SU-DHL-6 (cell line): ENCODE results near the gene CHST1.

Source experiments
- H2AFZ ChIP-seq: fragments of 200-600 bp; sonication (generic); 2 replicates; pipeline ENCODE4 v1.6.1; 2014; ENCODE audit warnings: low read depth, mild to moderate bottlenecking, moderate library complexity, mixed read lengths, antibody characterized with exemption, low read length; ENCODE audit not compliant: severe bottlenecking
- H3F3A ChIP-seq: fragments of 200-600 bp; shearing (Covaris generic); 2 replicates; pipeline ENCODE4 v1.6.0; 2016; ENCODE audit warnings: antibody characterized with exemption, mild to moderate bottlenecking; ENCODE audit not compliant: insufficient read depth
- H3K27ac ChIP-seq: fragments of 200-600 bp; sonication (generic); 2 replicates; pipeline ENCODE4 v1.5.1; 2016; ENCODE audit warnings: low read depth, mild to moderate bottlenecking, low read length, moderate library complexity, mixed read lengths
- H3K27me3 ChIP-seq: fragments of 200-600 bp; sonication (generic), shearing (Covaris generic); 2 replicates; pipeline ENCODE4 v1.6.0; 2014; ENCODE audit warnings: mild to moderate bottlenecking, low read length
- H3K36me3 ChIP-seq: fragments of 200-600 bp; sonication (generic); 2 replicates; pipeline ENCODE4 v1.6.1; 2014; ENCODE audit warnings: mild to moderate bottlenecking, low read length, mixed read lengths
- H3K4me2 ChIP-seq: fragments of 300-600, 200-600 bp; shearing (Covaris generic), sonication (generic); 2 replicates; pipeline ENCODE4 v1.6.0; 2014; ENCODE audit warnings: low read length, low read depth, mild to moderate bottlenecking; ENCODE audit not compliant: poor library complexity, severe bottlenecking
- H3K4me3 ChIP-seq: fragments of 200-600 bp; sonication (generic); 2 replicates; pipeline ENCODE4 v1.5.1; 2014; ENCODE audit warnings: antibody characterized with exemption, low read length, mild to moderate bottlenecking, mixed read lengths; ENCODE audit not compliant: insufficient read depth, poor library complexity, severe bottlenecking
- H3K79me2 ChIP-seq: fragments of 200-600 bp; sonication (generic); 2 replicates; pipeline ENCODE4 v1.6.1; 2014; ENCODE audit warnings: mild to moderate bottlenecking, low read length, moderate library complexity; ENCODE audit not compliant: insufficient read depth
- H3K9ac ChIP-seq: fragments of 200-600 bp; sonication (generic); 2 replicates; pipeline ENCODE4 v1.7.0; 2014; ENCODE audit warnings: mild to moderate bottlenecking, low read length
- H3K9me2 ChIP-seq: fragments of 200-600 bp; sonication (generic); replicated peaks from 2 replicates; pipeline ENCODE4 v1.6.1; 2014; ENCODE audit warnings: low read length; ENCODE audit not compliant: insufficient read depth
- H3K9me3 ChIP-seq: fragments of 200-600 bp; sonication (generic); 2 replicates; pipeline ENCODE4 v1.6.1; 2014; ENCODE audit warnings: low read length, mixed read lengths; ENCODE audit not compliant: insufficient read depth
- H4K20me1 ChIP-seq: fragments of 200-600 bp; sonication (generic); 2 replicates; pipeline ENCODE4 v1.6.1; 2014; ENCODE audit warnings: low read depth, mild to moderate bottlenecking, antibody characterized with exemption, low read length, moderate library complexity, mixed read lengths
- EZH2phosphoT487 ChIP-seq: fragments of 200-600 bp; sonication (generic), shearing (Covaris generic); conservative IDR thresholded peaks from 2 replicates; pipeline ENCODE4 v1.6.1; 2018; ENCODE audit warnings: mild to moderate bottlenecking, antibody characterized with exemption, low read length, moderate library complexity, mixed read lengths
- TF ChIP-seq, protein P1 (sequence below): fragments of 200-600 bp; sonication (generic); IDR thresholded peaks from one replicate; pipeline ENCODE4 v1.5.1; 2017; ENCODE audit warnings: antibody characterized with exemption, mild to moderate bottlenecking, low read length, moderate library complexity; ENCODE audit not compliant: insufficient read depth, poor library complexity, severe bottlenecking

Gene CHST1

GRCh38 chr11:45672593-45672992 is 7.2 kb upstream of the CHST1 start:
- Histone ChIP-seq H3F3A (no peaks in the 10 kb centered on the region), H3K36me3 (no peaks in the 10 kb centered on the region), H3K4me3 (no peak overlapping the region), H3K9ac (no peak overlapping the region), H3K4me2 (no peak overlapping the region), H3K27me3 (no peaks in the 10 kb centered on the region), H3K79me2 (no peaks in the 10 kb centered on the region), H3K9me2 (no peaks in the 10 kb centered on the region), H2AFZ (no peak overlapping the region), H4K20me1 (no peaks in the 10 kb centered on the region), H3K27ac (no peak overlapping the region), H3K9me3 (no peaks in the 10 kb centered on the region)
- TF ChIP-seq EZH2phosphoT487, result no peak
- TF ChIP-seq, protein P1, sequence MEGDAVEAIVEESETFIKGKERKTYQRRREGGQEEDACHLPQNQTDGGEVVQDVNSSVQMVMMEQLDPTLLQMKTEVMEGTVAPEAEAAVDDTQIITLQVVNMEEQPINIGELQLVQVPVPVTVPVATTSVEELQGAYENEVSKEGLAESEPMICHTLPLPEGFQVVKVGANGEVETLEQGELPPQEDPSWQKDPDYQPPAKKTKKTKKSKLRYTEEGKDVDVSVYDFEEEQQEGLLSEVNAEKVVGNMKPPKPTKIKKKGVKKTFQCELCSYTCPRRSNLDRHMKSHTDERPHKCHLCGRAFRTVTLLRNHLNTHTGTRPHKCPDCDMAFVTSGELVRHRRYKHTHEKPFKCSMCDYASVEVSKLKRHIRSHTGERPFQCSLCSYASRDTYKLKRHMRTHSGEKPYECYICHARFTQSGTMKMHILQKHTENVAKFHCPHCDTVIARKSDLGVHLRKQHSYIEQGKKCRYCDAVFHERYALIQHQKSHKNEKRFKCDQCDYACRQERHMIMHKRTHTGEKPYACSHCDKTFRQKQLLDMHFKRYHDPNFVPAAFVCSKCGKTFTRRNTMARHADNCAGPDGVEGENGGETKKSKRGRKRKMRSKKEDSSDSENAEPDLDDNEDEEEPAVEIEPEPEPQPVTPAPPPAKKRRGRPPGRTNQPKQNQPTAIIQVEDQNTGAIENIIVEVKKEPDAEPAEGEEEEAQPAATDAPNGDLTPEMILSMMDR, result no peak

DNA sequence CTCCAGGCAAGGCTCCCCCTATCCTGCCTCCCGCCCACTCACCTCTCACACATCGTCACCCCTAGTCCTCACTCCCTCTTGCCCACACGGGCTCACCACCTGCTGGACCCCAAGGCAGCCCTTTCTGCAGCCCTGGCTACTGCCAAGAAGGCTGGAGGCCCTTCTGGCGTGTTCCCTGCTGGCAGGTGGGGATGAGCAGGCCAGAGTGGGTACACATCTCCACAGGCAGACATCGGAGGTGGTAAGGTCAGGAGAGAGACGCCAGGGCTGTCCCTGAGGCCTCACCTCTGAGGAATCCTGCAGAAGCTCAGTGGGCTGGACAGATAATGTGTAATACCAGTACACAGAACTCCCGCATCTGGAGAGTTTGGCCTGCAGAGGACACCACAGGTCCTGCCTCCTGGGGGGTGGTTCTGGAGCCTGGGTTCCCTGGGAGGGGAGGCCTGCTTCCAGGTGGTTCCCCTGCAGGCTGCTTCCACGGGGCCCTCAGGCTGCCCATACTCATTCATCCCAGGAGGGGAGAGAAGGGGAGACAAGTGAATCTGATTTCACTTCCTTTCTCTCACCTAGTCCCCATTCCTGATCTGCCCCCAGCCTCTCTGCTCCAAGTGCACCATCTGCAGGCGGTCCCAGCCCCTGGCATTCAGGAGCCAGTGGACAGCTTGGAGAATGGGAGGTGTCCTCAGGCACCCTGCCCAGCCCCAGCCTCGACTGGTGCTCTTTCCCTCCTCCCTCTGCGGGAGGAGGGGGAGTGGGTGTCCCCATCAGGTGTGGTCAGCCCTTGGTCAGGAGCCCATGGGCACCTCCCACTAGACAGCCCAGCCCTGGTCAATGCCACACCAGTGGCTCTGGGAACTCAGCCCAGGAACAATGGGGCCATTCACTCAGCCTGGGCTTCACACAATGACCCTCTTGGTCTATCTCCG is 6.1 kb upstream of the CHST1 start:
- Histone ChIP-seq H3K9me3 (no peaks in the 10 kb centered on the region), H3K27me3 (no peaks in the 10 kb centered on the region), H3K4me2 (no peak overlapping the region), H3K79me2 (no peaks in the 10 kb centered on the region), H3K27ac (no peak overlapping the region), H3K4me3 (no peak overlapping the region), H3F3A (no peaks in the 10 kb centered on the region), H3K36me3 (no peaks in the 10 kb centered on the region), H2AFZ (no peak overlapping the region), H3K9me2 (no peaks in the 10 kb centered on the region), H4K20me1 (no peaks in the 10 kb centered on the region), H3K9ac (no peak overlapping the region)
- TF ChIP-seq, protein P1, result no peak
- TF ChIP-seq EZH2phosphoT487, result no peak

GRCh38 chr11:45670386-45671135 is 5.1 kb upstream of the CHST1 start:
- H3K9me2 ChIP-seq, result no peaks in the 10 kb centered on the region
- H3K4me2 ChIP-seq, result no peak overlapping the region
- no peak overlapping the region for H3K9ac ChIP-seq
- H3K4me3 ChIP-seq, result no peak overlapping the region
- H3K27me3 ChIP-seq, result no peaks in the 10 kb centered on the region
- H3K9me3 ChIP-seq, result no peaks in the 10 kb centered on the region
- H3K36me3 ChIP-seq, result no peaks in the 10 kb centered on the region
- no peaks in the 10 kb centered on the region for H3K79me2 ChIP-seq
- no peak overlapping the region for H3K27ac ChIP-seq
- H4K20me1 ChIP-seq, result no peaks in the 10 kb centered on the region
- H3F3A ChIP-seq, result no peaks in the 10 kb centered on the region
- TF ChIP-seq EZH2phosphoT487, result no peak
- TF ChIP-seq, protein P1, result no peak
- H2AFZ ChIP-seq, result no peak overlapping the region
